Activated CD4-positive, alpha-beta T cell treated with anti-CD3 and anti-CD28 coated beads, Interleukin-10, Interleukin-2, amounts not matched to agents 100 ng/mL and 50 ng/mL, durations not matched to agents 16 hours and 8 hours (primary cell): ENCODE measurements around the gene AVPR1A.

Experiments used
- DNase-seq: peaks from one replicate; pipeline ENCODE4 v3.0.0-alpha.2; 2020

Gene AVPR1A

DNA sequence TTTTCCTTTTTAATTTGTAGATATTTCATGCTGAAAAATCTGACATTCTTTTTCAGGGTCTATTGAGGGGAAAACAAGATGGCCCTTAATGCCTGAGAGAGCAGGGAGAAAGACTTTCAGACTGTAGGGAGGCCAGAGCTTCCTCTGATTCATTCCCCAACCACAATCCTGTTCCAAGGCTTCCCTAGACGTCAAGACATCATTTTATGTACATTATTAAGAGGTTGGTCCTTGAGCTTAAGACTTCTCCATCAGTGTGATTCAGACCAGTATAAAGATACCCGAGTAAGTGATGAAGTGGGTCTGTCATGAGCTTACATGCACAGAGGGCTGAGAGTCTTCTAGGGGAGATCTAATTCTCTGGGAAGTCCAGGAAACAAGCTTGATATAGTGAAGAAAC, 57.3 kb downstream of the AVPR1A start:
- no peak for DNase-seq

DNA sequence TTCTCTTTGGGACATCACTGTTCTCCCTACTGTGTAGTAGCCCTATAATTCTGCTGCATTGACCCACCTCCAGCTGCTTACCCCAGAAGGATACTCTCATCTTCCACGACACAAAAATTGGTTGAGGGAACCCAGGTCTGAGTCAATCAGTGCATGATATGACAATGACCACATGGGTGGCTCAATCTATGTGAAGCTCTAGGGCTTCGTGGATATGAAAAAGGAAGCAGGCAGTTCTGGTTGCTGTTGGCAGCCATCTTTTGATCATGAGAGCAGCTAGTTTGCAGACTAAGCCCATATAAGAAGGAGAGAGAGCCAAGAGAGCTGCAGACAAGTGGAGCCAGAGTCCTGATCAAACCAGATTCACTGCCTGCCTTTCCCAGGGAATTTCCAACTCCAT, 57.9 kb downstream of the AVPR1A start:
- no peak for DNase-seq
